H1 (cell line): Measurements from ENCODE around the gene LPAR3. TPM values are rescaled to one million over a fixed set of nuclear protein-coding genes. Genes with fewer than 3 reads are reported as not detected.

Experiments used
- CTCF ChIA-PET: fragments of 300-600 bp; sonication (Branson Sonifier 250); formaldehyde crosslinking; loops from one replicate; lab custom pipeline; 2021; ENCODE audit not compliant: partially characterized antibody; lab: Charles Lee
- POLR2A ChIA-PET: fragments of 300-600 bp; sonication (Branson Sonifier 250); formaldehyde crosslinking; loops from one replicate; lab custom pipeline; 2021; ENCODE audit warnings: inconsistent platforms; ENCODE audit not compliant: partially characterized antibody; lab: Charles Lee
- DNase-seq, 2 experiments: peaks; one replicate each; pipeline versions ENCODE4 v3.0.0 to v3.0.0-alpha.2; 2010 to 2022; ENCODE audit warnings: low spot score in 2 of 2, low read depth in 1 of 2, mixed read lengths in 1 of 2
- FAIRE-seq: peaks from 2 replicates; lab custom pipeline; 2011; peaks lifted over from hg19 to GRCh38; lab: Jason Lieb, UNC
- H2AFZ ChIP-seq: 2 replicates; pipeline ENCODE4 v1.8.1; 2012; ENCODE audit warnings: low read length, inconsistent platforms
- H2AK5ac ChIP-seq: 2 replicates; pipeline ENCODE4 v1.6.1; 2013; ENCODE audit warnings: low read depth, low read length
- H2BK120ac ChIP-seq: replicated peaks from 2 replicates; pipeline ENCODE3; 2013; ENCODE audit warnings: low read depth, low read length, inconsistent platforms
- H2BK12ac ChIP-seq: 2 replicates; pipeline ENCODE4 v1.6.1; 2013; ENCODE audit warnings: low read depth, low read length
- H2BK15ac ChIP-seq: 2 replicates; pipeline ENCODE4 v1.6.1; 2013; ENCODE audit warnings: low read length
- H2BK20ac ChIP-seq: 2 replicates; pipeline ENCODE4 v1.6.1; 2013; ENCODE audit warnings: low read length
- H2BK5ac ChIP-seq: 2 replicates; pipeline ENCODE4 v1.6.1; 2013; ENCODE audit warnings: low read depth, low read length
- H3K14ac ChIP-seq: 2 replicates; pipeline ENCODE4 v1.6.1; 2013; ENCODE audit warnings: inconsistent platforms; ENCODE audit not compliant: insufficient read length
- H3K18ac ChIP-seq: 2 replicates; pipeline ENCODE4 v1.6.1; 2013; ENCODE audit warnings: low read length; ENCODE audit errors: extremely low read depth
- H3K23ac ChIP-seq: 2 replicates; pipeline ENCODE4 v1.6.1; 2013; ENCODE audit warnings: inconsistent platforms; ENCODE audit not compliant: insufficient read length
- H3K23me2 ChIP-seq: 2 replicates; pipeline ENCODE4 v1.6.1; 2013; ENCODE audit warnings: low read depth, low read length
- H3K27ac ChIP-seq: 2 replicates; pipeline ENCODE4 v1.6.1; 2011; ENCODE audit warnings: low read depth, low read length, inconsistent platforms
- H3K27me3 ChIP-seq, 4 experiments: replicated peaks in 1 of 4; 1 replicate in 1 of 4; 2 replicates in 3 of 4; pipeline versions ENCODE4 v1.6.1 to v1.8.1; 2011 to 2013; ENCODE audit warnings: low read length in 3 of 4, mild to moderate bottlenecking in 3 of 4, inconsistent platforms in 2 of 4, mixed read lengths in 2 of 4, moderate library complexity in 1 of 4; ENCODE audit not compliant: control insufficient read depth in 3 of 4, insufficient read depth in 3 of 4; ENCODE audit errors: extremely low read depth in 1 of 4
- H3K36me3 ChIP-seq, 4 experiments: 2 replicates each; pipeline versions ENCODE4 v1.6.1 to v1.8.1; 2011 to 2013; ENCODE audit warnings: mild to moderate bottlenecking in 4 of 4, low read length in 3 of 4, moderate library complexity in 2 of 4, control low read depth in 1 of 4, inconsistent platforms in 1 of 4; ENCODE audit not compliant: insufficient read depth in 4 of 4, control insufficient read depth in 2 of 4
- H3K4ac ChIP-seq: replicated peaks from 2 replicates; pipeline ENCODE3; 2013; ENCODE audit warnings: low read length, low read depth, mixed read lengths, inconsistent platforms; ENCODE audit not compliant: insufficient read length
- H3K4me1 ChIP-seq, 4 experiments: replicated peaks in 1 of 4; 1 replicate in 1 of 4; 2 replicates in 3 of 4; pipeline versions ENCODE4 v1.6.1 to v1.8.1; 2011 to 2013; ENCODE audit warnings: low read length in 3 of 4, inconsistent platforms in 2 of 4, mixed read lengths in 1 of 4; ENCODE audit not compliant: insufficient read depth in 4 of 4, control insufficient read depth in 3 of 4
- H3K4me2 ChIP-seq, 2 experiments: 2 replicates each; pipeline versions ENCODE4 v1.6.1 to v1.8.1; 2011 to 2013; ENCODE audit warnings: low read depth in 2 of 2, low read length in 2 of 2, control low read depth in 1 of 2, inconsistent platforms in 1 of 2, mild to moderate bottlenecking in 1 of 2; ENCODE audit not compliant: insufficient read depth in 1 of 2
- H3K4me3 ChIP-seq, 4 experiments: fragments of 200-600, 300-600 bp in 1 of 4; sonication (generic), shearing (Covaris generic), sonication (Bioruptor Twin) in 1 of 4; 2 replicates each; pipeline versions ENCODE4 v1.5.1 to v1.8.1; 2011 to 2016; ENCODE audit warnings: low read length in 4 of 4, low read depth in 3 of 4, control low read depth in 2 of 4, inconsistent platforms in 2 of 4, mild to moderate bottlenecking in 2 of 4, mixed read lengths in 1 of 4, moderate library complexity in 1 of 4; ENCODE audit not compliant: insufficient read depth in 2 of 4; ENCODE audit errors: extremely low read depth in 1 of 4
- H3K56ac ChIP-seq: replicated peaks from 2 replicates; pipeline ENCODE3; 2013; ENCODE audit warnings: low read depth, mild to moderate bottlenecking, mixed read lengths, low read length, inconsistent platforms; ENCODE audit not compliant: insufficient read length
- H3K79me1 ChIP-seq: 2 replicates; pipeline ENCODE4 v1.6.1; 2013; ENCODE audit warnings: low read depth, low read length, control low read depth
- H3K79me2 ChIP-seq, 2 experiments: 2 replicates each; pipeline versions ENCODE4 v1.6.1 to v1.8.1; 2012 to 2013; ENCODE audit warnings: low read length in 2 of 2, mild to moderate bottlenecking in 2 of 2, inconsistent platforms in 1 of 2; ENCODE audit not compliant: insufficient read depth in 2 of 2, control insufficient read depth in 1 of 2
- H3K9ac ChIP-seq, 4 experiments: replicated peaks in 1 of 4; 1 replicate in 1 of 4; 2 replicates in 3 of 4; pipeline versions ENCODE4 v1.6.1 to v1.8.1; 2011 to 2013; ENCODE audit warnings: low read depth in 3 of 4, low read length in 3 of 4, control low read depth in 2 of 4, mild to moderate bottlenecking in 2 of 4, moderate library complexity in 2 of 4, inconsistent platforms in 1 of 4; ENCODE audit errors: extremely low read depth in 1 of 4
- H3K9me3 ChIP-seq, 2 experiments: 2 replicates each; pipeline versions ENCODE4 v1.6.1 to v1.8.1; 2012 to 2013; ENCODE audit warnings: mild to moderate bottlenecking in 2 of 2, moderate library complexity in 2 of 2, control low read depth in 1 of 2, inconsistent platforms in 1 of 2, low read depth in 1 of 2, low read length in 1 of 2, mixed read lengths in 1 of 2; ENCODE audit not compliant: insufficient read depth in 2 of 2
- H4K20me1 ChIP-seq, 2 experiments: replicated peaks in 1 of 2; 2 replicates each; pipeline versions ENCODE3 to v1.8.1; 2011 to 2013; ENCODE audit warnings: inconsistent platforms in 2 of 2, low read length in 2 of 2, mild to moderate bottlenecking in 1 of 2; ENCODE audit not compliant: insufficient read depth in 2 of 2, control insufficient read depth in 1 of 2
- H4K5ac ChIP-seq: 2 replicates; pipeline ENCODE4 v1.6.1; 2013; ENCODE audit warnings: low read length, low read depth, mixed read lengths, inconsistent platforms; ENCODE audit not compliant: insufficient read length
- H4K8ac ChIP-seq: 2 replicates; pipeline ENCODE4 v1.8.0; 2013; ENCODE audit warnings: mild to moderate bottlenecking, moderate library complexity, low read length, inconsistent platforms; ENCODE audit not compliant: insufficient read depth; ENCODE audit errors: extremely low read depth
- H4K91ac ChIP-seq: replicated peaks from 2 replicates; pipeline ENCODE3; 2013; ENCODE audit warnings: low read length, mixed read lengths, inconsistent platforms; ENCODE audit not compliant: insufficient read length
- ASH2L ChIP-seq: fragments of 200-600, 300-600 bp; sonication (generic); IDR thresholded peaks from one replicate; pipeline ENCODE4 v1.7.1; 2017; ENCODE audit warnings: low read length
- CBX8 ChIP-seq: fragments of 300-800, 300-1000 bp; sonication (generic); IDR thresholded peaks from 2 replicates; pipeline ENCODE4 v1.7.1; 2016; ENCODE audit warnings: low read depth, low read length, borderline replicate concordance
- EZH2 ChIP-seq: fragments of 200-600 bp; sonication (generic); IDR thresholded peaks from 2 replicates; pipeline ENCODE4 v1.7.1; 2012; ENCODE audit warnings: low read depth, mild to moderate bottlenecking, moderate library complexity, low read length, inconsistent platforms; ENCODE audit not compliant: severe bottlenecking
- KDM1A ChIP-seq: fragments of 200-600, 300-600 bp; sonication (generic); IDR thresholded peaks from 2 replicates; pipeline ENCODE4 v1.7.1; 2016; ENCODE audit warnings: mild to moderate bottlenecking, low read length, borderline replicate concordance
- PHF8 ChIP-seq: fragments of 200-600 bp; sonication (generic); conservative IDR thresholded peaks from 2 replicates; pipeline ENCODE4 v1.7.1; 2012; ENCODE audit warnings: low read depth, mild to moderate bottlenecking, inconsistent platforms, low read length, moderate library complexity
- POLR2A ChIP-seq, 2 experiments: IDR thresholded peaks; 1 replicate in 1 of 2; 2 replicates in 1 of 2; pipeline ENCODE4 v1.6.1; 2011; ENCODE audit warnings: low read depth in 2 of 2, low read length in 2 of 2, mild to moderate bottlenecking in 2 of 2; ENCODE audit errors: control extremely low read depth in 1 of 2
- SP1 ChIP-seq: IDR thresholded peaks from 2 replicates; pipeline ENCODE4 v1.6.1; 2011; ENCODE audit warnings: low read depth, low read length
- TCF12 ChIP-seq: IDR thresholded peaks from 2 replicates; pipeline ENCODE4 v1.6.1; 2011; ENCODE audit warnings: low read depth, mild to moderate bottlenecking, low read length
- TEAD4 ChIP-seq: IDR thresholded peaks from 2 replicates; pipeline ENCODE4 v1.6.1; 2012; ENCODE audit warnings: low read depth, low read length, inconsistent platforms, mixed read lengths
- WGBS, 2 experiments: shearing (Covaris generic) in 1 of 2; methylation state at CpG; one replicate each; pipeline versions ENCODE4 v1.1.6 to v1.1.7; 2013 to 2015; ENCODE audit warnings: low lambda C conversion rate in 2 of 2, mixed read lengths in 2 of 2, inconsistent platforms in 1 of 2, low coverage in 1 of 2, missing lambda C conversion rate in 1 of 2; ENCODE audit not compliant: insufficient replicate concordance in 2 of 2, insufficient coverage in 1 of 2, insufficient read length in 1 of 2; ENCODE audit errors: extremely low coverage in 1 of 2, missing lambda C conversion rate in 1 of 2; 5-methylcytosine and 5-hydroxymethylcytosine counted together
- polyA plus RNA-seq, 7 experiments: library from polyadenylated mRNA; depleted of rRNA in 3 of 7; stranded (reverse) in 5 of 7; unstranded in 2 of 7; fragments of >200 nt in 5 of 7; fragments of 200-250 nt in 2 of 7; gene quantifications; 1 replicate in 5 of 7; 2 replicates in 1 of 7; 4 replicates in 1 of 7; pipeline versions ENCODE4 v1.2.1 to v1.2.3, GENCODE V29; 2011 to 2013; ENCODE audit warnings: missing spikeins in 2 of 7, mixed read lengths in 2 of 7
- total RNA-seq: library from RNA; stranded (reverse); fragmentation: NEBNext Ultra II Directional; extraction: Animal tissue kit (Norgen Biotek cat#: 25700); gene quantifications from 2 replicates; pipeline ENCODE4 v1.2.1, GENCODE V29; 2021

The LPAR3 gene
- total and polyA plus RNA-seq, 2 of the 8 experiments (the other 6 are each of a cell fraction or from before 2014, with no cell fraction given) = 17.1 to 25.4 TPM

DNA sequence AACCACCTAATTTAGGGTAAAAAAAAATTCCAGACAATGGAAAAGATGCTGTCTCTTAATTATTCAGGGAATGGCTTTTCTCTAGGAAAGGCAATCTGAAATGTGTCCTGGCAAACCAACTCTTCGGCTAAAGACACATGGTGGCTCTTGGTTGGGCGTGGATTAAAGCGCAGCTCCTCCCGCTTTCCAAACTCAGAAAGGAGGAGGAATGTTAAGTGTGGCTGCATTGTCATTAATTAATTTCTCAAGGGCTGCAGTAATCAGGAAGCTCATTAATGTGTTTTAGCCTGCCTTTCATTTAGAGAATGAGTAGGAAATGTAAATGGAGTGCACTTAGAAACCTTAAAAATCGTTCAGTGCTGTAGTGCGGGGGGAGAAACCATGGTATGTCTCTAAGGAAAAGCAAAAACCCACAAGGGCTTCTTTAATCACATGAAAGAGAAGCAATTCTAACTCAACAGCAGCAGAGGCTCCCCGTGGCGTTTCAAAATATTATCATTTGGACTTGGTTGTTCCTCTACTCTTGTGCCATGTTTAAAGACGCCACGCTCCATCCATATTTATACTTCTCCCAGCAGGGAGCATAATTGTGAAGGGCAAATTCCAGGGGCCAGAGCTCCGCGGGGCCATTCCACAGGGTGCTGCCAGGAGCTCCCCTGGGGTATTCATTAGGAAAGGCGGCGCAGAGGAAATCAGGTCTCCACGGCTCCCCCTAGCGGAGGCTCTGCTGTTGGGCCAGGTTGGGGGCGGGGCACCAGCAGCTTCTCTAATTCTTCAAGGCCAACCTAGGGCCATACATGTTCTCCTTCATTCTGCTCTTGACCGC is 110.8 kb downstream of the LPAR3 start:
- no peak overlapping the region for H3K56ac ChIP-seq
- H2BK120ac ChIP-seq = no peak overlapping the region
- no peaks in the 10 kb centered on the region; a peak in 1 of 4 replicates for H3K9me3 ChIP-seq
- H3K36me3 ChIP-seq = no peaks in the 10 kb centered on the region
- H4K91ac ChIP-seq = no peak overlapping the region
- no peaks in the 10 kb centered on the region for H3K79me1 ChIP-seq
- FAIRE-seq = no peak
- no peak overlapping the region for H3K4ac ChIP-seq
- no peak overlapping the region for H3K18ac ChIP-seq
- no peak overlapping the region for H2BK15ac ChIP-seq
- no peaks in the 10 kb centered on the region for H4K20me1 ChIP-seq
- no peak overlapping the region for H3K9ac ChIP-seq
- H4K5ac ChIP-seq = no peak overlapping the region
- H2AFZ ChIP-seq = no peak overlapping the region
- WGBS, 2 experiments = 36% methylated on average over 18 of the region's 18 CpGs; no CpG with 5 or more reads in 1 of the 2 experiments
- no peaks in the 10 kb centered on the region for H3K23me2 ChIP-seq
- H3K14ac ChIP-seq = no peak overlapping the region
- no peaks in the 10 kb centered on the region for H3K79me2 ChIP-seq
- no peak overlapping the region for H2BK12ac ChIP-seq
- H4K8ac ChIP-seq = no peak overlapping the region
- H3K27me3 ChIP-seq = no peaks in the 10 kb centered on the region
- H3K4me1 ChIP-seq = peaks cover 0 to 4% (median 0%) of the 10 kb centered on the region in 4 experiments; a peak in 2 of 7 replicates
- H2BK5ac ChIP-seq = no peak overlapping the region
- no peak overlapping the region for H3K27ac ChIP-seq
- no peak overlapping the region for H2AK5ac ChIP-seq
- ChIA-PET POLR2A (interaction anchor here (0.9 to 1.6 kb wide), 2 partner anchors 9 to 93 kb away, joined by 3 to 4 read pairs; partner anchors contain the start of gene SSX2IP), CTCF (interaction anchor here (0.7 to 6.1 kb wide), 51 partner anchors 9 to 850 kb away, joined by 3 to 48 read pairs (median 4); partner anchors contain the start of genes LPAR3 and PRKACB)
- DNase-seq = peak; percentile 64 to 98
- peak overlapping the region in 3 of 4 experiments; percentile 19 to 44 (median 35); a peak in 5 of 8 replicates for H3K4me3 ChIP-seq
- H3K23ac ChIP-seq = no peak overlapping the region
- H3K4me2 ChIP-seq = peak overlapping the region; percentile 6 to 45; a peak in 3 of 4 replicates
- no peak overlapping the region for H2BK20ac ChIP-seq
- 0 out of 2 replicates have a peak, but pooled peaks have one; percentile 7 for TF ChIP-seq TCF12
- no peak for TF ChIP-seq EZH2
- no peak for TF ChIP-seq CBX8
- no peak for TF ChIP-seq ASH2L
- TF ChIP-seq POLR2A (IDR thresholded peaks at IDR 0.05; ENCODE audit: control extremely low read depth in 1 of 2, low read depth in 2 of 2, low read length in 2 of 2) = no peak
- TF ChIP-seq PHF8 = no peak
- TF ChIP-seq TEAD4 = peak; percentile 81
- TF ChIP-seq KDM1A = peak; percentile 47; the same call in 1 of the 2 replicates
- TF ChIP-seq SP1 = 0 out of 2 replicates have a peak, but pooled peaks have one; percentile 23
